PFSK-1 (cell line): Measurements from ENCODE around the gene ZP2.
A peak's percentile ranks its signal among the peaks of the same experiment; 100 is the strongest.

Source experiments
- FOXP2 ChIP-seq: optimal IDR thresholded peaks from 2 replicates; pipeline ENCODE3; 2011; ENCODE audit warnings: borderline replicate concordance, control low read depth, inconsistent platforms; ENCODE audit not compliant: insufficient read depth; ENCODE audit errors: extremely low read length, extremely low read depth
- POLR2AphosphoS5 ChIP-seq: IDR thresholded peaks from 2 replicates; pipeline ENCODE4 v1.6.1; 2012; ENCODE audit warnings: low read depth, mild to moderate bottlenecking, control low read depth, low read length, moderate library complexity
- SIN3A ChIP-seq: IDR thresholded peaks from 2 replicates; pipeline ENCODE4 v1.6.1; 2012; ENCODE audit warnings: mild to moderate bottlenecking, low read length, moderate library complexity, borderline replicate concordance; ENCODE audit not compliant: insufficient read depth
- TAF1 ChIP-seq: IDR thresholded peaks from 2 replicates; pipeline ENCODE4 v1.6.1; 2012; ENCODE audit warnings: low read length, control low read depth, borderline replicate concordance; ENCODE audit not compliant: insufficient read depth
- TF ChIP-seq, protein P1 (sequence below), 2 experiments: IDR thresholded peaks; 2 replicates each; pipeline versions ENCODE4 v1.6.1 to v1.8.0; 2011 to 2012; ENCODE audit warnings: low read depth in 2 of 2, low read length in 2 of 2, control low read depth in 1 of 2, inconsistent platforms in 1 of 2, mild to moderate bottlenecking in 1 of 2, moderate library complexity in 1 of 2; ENCODE audit not compliant: insufficient read depth in 1 of 2

ZP2 gene

DNA sequence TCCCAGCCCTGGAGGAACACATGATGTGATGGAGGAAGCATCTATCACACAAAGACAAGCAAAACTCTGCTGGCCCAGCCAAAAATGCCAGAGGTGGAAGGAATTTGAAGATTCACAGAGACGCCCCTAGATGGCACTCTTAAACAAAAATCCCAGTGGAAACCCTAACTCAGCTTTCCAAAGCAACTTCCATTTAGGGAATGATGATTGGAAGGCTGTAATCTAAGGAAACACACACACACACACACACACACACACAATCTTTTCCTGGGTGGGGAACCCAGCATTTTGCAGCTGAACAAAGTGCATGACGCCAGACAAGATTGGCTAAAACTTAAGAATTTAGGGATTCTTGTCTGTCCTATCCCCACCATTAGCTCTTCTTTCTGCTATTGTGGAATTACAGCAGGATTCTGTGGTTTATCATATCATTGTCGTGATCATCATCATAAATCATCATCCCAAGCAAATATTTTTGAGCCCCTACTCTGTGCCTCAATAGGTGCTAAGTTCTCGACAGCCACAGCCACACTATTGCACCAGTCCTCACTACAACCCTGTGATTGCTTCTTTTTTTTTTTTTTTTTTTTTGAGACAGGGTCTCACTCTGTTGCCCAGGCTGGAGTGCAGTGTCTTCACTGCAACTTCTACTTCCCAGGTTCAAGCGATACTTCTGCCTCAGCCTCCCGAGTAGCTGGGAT is 54.5 kb downstream of the ZP2 start:
- TF ChIP-seq TAF1 (no peak), SIN3A (0 out of 2 replicates have a peak, but pooled peaks have one; percentile 41)

DNA sequence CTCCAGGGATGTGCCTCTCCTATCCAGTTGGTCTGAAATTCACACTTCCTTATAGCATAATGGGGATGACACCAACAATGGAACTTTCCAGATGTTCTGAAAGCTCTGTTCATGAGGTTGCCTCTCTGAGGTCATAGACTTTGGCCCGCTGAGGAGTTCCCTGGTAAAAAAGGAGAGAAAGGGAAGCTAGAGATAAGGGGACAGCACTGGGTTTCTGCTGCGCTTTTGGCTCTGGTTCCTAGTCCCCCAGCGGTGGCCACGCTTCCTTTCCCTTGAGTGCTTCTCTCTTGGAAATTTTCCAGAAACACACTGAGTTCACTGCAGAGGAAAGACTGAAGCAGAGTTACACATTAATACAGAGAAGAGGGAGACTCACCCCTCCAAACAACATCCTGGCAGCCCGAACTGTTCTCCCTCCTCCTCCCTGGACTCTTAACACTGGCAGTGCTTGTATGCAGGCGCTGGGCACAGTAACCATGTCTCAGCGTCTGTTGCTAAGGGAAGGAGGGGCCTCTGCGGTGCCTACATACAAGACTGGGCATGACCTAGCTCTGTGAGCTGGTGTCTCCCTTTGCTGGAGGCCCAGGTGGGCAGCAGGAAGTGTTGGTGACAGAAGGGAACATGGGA is 60.9 kb downstream of the ZP2 start, which contains the start of gene DNAH3:
TSS of gene DNAH3 (minus strand) at position 472 of the 627 bp plus-strand sequence. CDS start 527 bp downstream, outside the sequence.
- TF ChIP-seq SIN3A (no peak), POLR2AphosphoS5 (no peak), TAF1 (no peak), FOXP2 (no peak)
- TF ChIP-seq, protein P1, sequence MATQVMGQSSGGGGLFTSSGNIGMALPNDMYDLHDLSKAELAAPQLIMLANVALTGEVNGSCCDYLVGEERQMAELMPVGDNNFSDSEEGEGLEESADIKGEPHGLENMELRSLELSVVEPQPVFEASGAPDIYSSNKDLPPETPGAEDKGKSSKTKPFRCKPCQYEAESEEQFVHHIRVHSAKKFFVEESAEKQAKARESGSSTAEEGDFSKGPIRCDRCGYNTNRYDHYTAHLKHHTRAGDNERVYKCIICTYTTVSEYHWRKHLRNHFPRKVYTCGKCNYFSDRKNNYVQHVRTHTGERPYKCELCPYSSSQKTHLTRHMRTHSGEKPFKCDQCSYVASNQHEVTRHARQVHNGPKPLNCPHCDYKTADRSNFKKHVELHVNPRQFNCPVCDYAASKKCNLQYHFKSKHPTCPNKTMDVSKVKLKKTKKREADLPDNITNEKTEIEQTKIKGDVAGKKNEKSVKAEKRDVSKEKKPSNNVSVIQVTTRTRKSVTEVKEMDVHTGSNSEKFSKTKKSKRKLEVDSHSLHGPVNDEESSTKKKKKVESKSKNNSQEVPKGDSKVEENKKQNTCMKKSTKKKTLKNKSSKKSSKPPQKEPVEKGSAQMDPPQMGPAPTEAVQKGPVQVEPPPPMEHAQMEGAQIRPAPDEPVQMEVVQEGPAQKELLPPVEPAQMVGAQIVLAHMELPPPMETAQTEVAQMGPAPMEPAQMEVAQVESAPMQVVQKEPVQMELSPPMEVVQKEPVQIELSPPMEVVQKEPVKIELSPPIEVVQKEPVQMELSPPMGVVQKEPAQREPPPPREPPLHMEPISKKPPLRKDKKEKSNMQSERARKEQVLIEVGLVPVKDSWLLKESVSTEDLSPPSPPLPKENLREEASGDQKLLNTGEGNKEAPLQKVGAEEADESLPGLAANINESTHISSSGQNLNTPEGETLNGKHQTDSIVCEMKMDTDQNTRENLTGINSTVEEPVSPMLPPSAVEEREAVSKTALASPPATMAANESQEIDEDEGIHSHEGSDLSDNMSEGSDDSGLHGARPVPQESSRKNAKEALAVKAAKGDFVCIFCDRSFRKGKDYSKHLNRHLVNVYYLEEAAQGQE (IDR thresholded peaks at IDR 0.05; ENCODE audit: insufficient read depth in 1 of 2, low read depth in 2 of 2, low read length in 2 of 2), result no peak
